H4 (cell line): Measurements from ENCODE around the gene FAM170B. TPM values are rescaled to one million over a fixed set of nuclear protein-coding genes. Genes with fewer than 3 reads are reported as not detected.

Source experiments
- DNase-seq: peaks from one replicate; pipeline ENCODE4 v3.0.0-alpha.2; 2015; ENCODE audit warnings: low spot score
- total RNA-seq: library from RNA; depleted of rRNA; stranded (reverse); fragments of >200 nt; shearing (Covaris generic); gene quantifications from 2 replicates; pipeline ENCODE4 v1.2.3, GENCODE V29; 2014

FAM170B gene
- total RNA-seq, 1 experiment from 2014 or later: not detected

DNA sequence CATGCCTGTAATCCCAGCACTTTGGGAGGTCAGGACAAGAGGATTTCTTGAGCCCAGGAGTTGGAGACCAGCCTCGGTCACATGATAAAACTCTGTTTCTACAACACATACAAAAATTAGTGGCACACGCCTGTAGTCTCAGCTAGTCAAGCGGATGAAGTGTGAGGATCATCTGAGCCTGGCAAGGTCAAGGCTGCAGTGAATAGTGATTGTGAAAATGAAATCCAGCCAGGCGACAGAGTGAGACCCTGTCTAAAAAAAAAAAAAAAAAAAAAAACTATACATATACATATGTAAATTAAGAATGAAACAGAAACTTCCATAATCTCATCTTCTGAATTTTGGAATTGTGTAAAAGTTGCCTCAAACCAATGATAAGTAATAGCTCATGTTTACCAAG, 18.2 kb upstream of the FAM170B start:
- no peak for DNase-seq

DNA sequence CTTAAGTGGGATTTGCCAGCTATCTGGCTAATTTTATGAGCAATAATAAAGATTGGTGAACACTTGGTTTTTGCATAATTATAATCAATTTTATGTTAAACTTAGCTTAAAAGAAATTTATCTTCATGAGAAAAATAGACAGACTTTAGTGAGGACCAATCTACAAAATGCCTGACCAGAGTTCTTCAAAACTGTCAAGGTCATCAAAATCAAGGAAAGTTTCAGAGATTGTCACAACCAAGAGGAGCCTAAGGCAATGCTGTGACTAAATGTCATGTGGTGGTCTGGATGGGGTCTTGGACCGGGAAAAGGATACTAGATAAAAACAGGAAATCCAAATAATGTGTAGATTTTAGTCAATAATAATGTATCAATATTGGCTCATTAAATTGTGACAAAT, 17.7 kb upstream of the FAM170B start:
- DNase-seq: no peak

DNA sequence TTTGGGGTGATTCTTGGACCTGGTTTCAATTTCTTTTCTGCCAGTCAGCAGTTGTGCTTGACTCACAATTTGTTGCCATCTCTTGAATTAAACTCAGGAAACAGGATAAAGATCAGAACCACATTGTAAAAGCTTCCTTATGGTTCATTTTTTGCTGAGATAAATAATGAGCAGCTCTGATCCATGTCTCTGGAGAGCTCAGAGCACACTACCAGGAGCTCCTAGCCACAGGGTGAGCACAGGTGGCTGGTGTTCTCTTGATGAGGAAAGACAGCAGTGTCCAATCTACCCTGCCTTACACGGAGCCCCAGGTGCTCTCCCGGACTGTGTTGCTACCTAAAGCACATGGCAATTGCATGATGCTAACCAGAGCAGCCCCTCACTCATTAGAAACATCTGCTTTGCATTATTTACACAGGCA, 17.2 kb upstream of the FAM170B start:
- DNase-seq: no peak

DNA sequence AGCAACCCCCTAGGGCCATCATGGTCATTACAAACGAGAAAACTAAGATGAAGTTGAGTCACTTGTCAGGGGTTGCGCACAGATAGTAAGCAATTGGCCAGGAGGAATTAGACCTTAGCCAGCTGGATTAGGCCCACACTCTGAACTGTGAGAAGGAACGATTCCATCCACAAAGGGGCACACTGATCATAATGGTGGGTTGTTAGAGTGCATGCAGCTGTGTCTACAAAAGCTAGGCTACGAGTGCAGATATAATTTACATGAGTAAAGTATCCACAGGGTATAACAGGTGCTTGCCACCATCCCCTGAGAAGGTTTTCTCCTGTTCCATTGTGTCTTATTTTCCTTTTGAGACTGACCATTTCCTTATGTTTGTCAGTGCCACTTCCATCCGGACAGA, 16.6 kb upstream of the FAM170B start:
- no peak for DNase-seq

DNA sequence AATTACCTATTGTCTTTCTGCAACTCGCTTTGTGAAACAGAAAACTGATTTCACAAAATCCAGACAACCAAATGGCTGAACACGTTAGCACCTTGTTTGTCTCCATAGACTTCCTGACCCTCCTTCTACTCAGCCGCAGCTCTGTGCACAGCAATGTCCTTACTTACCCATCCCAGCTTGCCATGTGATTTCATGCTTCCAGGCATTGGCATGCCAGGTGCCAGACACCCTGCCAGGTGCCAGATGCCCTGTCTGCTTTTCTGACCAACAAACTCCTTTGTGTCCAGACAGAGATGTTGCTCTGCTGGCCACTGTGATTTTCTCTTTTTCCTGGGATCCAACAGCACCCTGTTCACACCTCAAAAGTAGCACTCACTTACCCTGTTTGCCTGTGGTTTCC, 16.1 kb upstream of the FAM170B start:
- no peak for DNase-seq

DNA sequence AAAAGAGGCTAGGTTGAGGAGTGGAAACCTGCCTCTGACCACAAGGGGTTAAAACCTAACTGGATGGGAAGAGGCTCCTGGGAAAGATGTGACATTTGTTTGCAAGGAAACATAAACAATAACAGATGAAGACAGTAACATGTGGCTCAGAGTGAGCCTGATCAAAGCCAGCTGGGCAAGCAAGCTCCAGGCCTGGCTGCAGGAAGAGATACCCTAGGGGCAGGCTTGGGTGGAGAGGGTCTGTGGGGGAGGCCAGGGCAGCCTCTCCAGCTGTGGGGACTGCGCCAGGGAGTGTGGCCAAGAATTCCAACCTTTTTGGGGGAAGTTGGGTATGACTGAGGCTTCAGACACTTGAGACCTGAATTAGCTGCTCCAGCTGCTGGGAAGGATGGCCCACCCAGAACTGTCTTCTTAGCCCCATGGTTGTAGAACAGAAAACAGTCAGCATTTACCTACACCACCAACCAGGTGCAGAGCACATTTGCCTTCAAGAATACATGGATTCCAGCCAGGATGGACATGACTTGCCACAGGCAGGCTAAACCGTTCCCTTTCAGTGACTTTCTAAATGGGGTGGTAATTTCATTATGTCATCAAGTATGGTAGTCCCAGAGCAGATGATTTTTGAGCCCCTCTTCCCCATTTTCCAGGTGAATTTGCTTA, 10.4 kb upstream of the FAM170B start:
- DNase-seq: no peak

DNA sequence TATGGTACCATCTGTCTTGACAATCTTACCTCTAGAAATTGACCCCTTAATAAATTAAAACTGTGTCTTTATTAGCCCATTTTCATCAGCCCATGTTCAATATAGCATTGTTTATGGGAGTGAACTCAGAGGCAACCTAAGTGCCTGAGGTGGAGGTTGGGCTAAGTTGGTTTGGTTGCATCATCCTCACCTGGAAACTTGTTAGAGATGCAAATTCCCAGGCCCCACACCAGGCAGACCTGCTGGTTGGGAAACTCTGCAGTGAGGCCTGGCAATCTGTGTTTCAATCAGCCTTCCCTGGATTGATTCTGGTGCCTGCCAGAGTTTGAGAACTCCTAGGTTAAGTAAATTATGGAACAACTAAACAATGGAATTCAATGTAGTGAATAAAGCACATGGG, 9.4 kb upstream of the FAM170B start:
- no peak for DNase-seq

DNA sequence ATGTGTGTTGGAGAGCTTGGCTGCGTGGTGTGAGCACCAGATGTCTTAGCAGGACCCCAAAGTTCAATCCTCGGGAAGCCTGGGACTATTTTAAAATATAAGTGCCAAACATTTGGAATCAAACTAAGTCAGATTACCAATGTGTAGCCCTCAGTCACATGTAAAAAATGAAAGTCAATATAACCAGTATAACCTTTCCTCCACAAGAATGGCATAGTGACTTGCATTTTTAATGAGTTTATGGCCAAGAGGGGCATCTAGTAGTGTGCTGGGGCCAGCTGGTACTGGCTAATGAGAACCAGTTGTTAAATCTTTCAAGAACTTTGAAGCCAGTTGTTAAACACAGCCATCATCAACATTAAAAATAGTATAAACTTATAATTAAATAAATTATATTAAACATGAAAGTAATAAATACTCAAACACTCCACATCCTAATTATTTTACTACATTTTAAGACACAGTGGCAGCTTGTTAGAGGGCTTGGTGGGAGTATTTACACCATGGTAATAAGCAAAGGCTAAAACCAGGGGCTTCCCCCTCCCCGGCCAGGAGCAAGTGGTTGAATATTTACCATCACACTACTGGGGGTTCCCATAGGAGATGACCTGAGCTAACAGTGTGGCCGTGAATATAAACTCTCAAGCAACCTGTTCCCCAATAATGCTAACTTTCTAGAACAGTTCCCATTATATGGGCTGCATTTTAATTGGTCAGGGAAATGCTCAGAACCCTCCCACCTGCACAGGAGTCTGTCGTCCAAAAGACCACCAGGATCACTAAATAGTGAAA, 7.9 kb upstream of the FAM170B start:
- DNase-seq: no peak

DNA sequence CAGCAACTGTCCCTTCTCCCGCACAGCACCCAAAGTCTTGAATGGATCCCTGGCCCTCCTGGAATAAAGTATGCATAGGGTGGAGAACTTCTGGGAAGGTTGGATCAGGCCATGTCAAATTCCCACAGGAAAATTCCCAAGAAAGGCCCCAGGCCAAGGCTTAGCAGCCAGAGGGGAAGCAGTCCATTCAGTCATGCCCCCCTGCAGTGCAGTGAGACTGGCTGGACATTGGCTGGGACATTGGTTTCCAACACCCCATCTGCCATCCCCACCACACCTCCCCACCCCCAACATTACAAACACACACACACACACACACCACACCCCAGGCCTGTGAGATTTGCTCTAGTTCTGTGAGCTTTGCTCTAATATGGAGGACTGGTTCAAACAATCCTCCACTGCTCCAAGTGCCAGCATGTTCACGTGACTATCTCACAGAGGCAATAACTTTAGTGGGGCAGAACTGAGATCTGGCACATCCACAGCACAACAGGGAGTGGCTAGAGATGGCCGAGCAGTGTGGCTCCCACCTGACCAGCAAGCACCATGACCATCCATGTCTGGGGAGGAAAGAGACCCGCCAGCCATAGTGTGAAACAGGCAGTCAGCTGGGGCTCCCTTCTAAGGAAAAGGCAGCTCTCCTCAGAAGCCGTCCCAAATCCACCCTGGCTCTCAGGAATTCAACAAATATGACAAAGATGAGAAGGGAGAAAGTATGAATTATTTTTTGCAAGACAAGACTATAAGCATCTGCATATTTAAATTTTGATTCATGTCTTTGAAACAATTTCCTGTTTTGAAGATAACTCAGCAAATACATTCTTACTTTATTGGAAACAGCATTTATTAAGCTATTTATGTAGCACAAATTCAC, 6.7 kb upstream of the FAM170B start:
- DNase-seq: no peak

DNA sequence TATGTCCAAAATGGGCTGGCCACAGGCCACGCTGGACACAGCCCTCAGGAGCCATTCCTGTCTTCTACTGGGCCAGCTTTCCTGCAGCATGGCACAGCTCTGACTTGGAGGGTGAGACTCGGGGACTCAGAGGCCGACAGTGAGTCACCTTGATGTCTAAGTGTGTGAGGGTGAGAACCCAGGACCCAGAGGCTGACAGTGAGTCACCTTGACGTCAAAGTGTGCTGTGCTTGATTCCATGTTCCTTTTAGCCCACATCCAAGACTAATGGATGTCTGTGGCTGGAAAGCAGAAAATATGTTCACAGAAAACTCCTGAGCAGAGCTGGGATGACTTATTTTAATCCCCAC, 6.0 kb upstream of the FAM170B start:
- DNase-seq: peak; percentile 77

DNA sequence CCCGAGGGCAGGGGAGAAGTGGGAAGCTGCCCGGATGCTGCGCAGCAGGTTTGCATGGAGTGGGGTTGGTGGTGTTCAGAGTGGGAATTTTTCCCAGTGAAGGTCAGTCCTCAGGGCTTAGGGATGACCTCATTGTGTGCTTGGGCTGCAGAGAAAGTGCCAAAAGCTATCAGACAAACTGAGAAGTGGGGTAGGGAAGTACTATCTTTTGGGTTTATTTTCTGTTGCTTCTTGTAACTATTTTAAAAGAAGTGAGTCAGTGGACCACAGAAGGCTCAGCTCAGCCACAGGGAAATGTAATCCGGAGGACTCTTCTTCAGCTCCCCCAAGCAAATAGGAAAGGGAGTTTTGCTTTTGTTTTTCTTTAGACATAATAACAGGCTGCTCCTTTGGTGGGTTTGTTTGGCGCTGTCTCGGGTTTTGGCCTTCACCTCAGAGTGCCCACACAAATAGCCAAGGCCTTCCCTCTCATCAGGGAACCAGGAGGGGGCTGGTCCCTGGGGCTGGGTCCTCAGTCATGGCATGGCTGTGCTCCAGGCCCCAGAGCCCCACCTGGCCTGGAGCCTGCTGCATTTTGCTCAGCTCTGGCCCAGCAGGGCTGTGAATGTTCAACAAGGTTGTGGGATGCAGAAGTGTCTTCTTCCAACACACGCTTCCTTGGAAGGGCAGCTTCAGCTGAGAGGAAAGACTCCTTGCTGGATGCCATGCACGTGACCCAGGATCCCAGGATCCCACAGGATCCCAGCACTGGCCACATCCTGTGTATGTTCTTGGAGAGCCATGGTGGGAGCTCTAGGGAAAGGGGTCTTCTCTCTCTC, 5.4 kb upstream of the FAM170B start:
- DNase-seq: peak; percentile 16

DNA sequence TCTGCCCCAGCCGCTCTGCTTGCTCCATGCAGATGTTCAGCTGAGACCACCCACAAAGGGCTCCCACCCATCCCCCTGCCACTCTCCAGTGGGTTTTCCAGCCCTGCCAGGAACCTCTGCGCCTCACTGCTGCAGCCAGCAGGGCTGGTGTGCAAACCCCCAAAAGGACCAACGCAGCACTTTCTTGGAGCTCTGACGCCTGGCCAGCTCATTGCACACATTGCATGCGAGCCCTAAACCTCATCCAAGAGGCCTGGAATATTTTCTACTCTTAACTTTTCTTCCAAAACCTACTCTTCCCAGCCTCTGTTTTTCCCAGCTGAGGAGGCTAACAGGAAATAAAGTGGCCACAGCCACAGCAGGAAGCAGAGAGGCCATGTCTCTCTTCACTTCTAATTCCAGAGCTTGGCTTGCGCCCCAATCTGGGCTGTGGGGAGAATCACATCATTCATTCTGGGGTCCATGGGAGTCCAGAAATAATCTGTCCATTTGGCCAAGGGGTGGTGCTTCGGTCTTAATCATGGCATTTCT, 4.6 kb upstream of the FAM170B start:
- DNase-seq: peak; percentile 14

DNA sequence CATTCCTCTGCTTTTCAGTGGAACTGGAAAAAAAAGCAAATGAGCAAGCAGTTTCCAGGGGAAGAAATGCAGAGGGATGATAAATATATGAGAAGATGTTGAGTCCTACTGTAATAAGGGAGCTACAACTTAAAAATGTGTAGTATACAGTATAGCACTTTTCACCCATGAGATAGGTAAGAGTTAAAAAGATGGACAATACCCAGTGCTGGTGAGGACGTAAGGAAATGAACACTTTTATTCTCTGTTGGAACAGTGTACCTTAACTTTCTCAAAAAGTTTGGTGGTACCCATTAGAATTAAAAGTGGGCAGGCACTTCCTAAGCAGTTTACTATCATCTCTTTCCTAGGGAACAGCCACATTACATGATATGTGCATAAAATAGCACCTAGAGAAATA, 2.7 kb upstream of the FAM170B start:
- no peak for DNase-seq

DNA sequence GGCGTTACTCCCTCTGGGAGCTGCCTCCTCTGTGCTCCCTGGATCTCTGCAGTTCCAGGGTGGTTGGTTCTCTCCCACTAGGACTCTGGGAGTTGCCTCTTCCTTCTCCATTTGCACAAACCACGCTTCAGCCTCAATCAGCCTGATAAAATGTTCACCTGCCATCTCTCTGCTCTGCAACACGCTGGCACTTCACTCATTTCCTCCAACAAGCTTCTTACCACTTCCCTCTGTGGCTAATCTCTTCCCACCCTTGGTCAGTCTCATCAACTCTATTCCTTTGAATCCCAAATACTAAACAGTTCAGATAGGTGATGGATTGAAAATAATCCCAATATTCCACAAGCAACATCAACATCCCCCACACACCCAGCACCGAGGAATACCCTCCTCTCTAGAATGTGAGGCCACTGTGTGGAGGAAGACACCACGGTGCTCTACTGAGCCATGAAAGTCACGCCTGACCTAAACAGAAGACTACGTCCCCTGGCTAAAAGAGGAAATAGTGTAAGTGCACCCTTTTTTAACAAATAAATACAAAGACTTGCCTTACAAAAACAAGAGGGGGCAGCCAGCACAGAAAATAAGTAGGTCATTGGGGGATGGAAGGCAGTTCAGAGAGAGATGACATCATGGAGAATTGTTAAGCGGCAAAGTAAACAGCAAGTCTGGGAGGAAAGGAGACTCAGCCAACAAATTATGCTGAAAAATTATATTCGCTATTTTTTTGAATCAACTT, 1.9 kb upstream of the FAM170B start:
- no peak for DNase-seq

DNA sequence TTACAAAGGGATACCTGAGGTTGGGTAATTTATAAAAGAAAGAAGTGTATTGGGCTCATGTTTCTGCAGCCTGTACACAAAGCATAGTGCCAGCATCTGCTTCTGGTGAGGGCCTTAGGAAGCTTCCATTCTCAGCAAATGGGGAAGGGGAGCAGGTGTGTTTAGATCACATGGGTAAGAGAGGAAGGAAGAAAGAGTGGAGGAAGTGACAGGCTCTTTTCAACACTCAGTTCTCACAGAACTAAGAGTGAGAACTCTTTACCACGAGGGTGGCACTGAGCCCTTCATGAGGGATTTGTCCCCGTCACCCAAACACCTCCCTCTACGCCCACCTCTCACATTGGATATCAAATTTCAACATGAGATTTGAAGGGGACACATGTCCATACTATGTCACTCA, 506 bp upstream of the FAM170B start:
- DNase-seq: no peak

DNA sequence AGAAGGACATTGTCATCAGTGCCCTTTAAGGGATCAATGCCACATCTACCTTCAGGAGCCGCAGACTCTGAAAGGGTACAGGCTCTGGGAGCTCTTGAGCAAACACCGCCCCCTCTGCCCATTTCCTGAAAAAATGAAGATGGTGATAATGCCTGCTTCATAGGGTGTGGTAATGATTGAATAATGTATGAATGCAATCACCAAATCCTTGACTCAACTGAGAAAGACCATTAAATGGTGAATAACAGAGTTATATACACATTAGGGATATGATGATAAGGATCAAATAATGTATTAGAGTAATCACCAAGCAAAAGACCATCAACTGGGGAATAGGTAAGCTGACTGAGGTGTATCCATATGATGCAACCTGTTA, 1.5 kb downstream of the FAM170B start:
- DNase-seq: no peak

DNA sequence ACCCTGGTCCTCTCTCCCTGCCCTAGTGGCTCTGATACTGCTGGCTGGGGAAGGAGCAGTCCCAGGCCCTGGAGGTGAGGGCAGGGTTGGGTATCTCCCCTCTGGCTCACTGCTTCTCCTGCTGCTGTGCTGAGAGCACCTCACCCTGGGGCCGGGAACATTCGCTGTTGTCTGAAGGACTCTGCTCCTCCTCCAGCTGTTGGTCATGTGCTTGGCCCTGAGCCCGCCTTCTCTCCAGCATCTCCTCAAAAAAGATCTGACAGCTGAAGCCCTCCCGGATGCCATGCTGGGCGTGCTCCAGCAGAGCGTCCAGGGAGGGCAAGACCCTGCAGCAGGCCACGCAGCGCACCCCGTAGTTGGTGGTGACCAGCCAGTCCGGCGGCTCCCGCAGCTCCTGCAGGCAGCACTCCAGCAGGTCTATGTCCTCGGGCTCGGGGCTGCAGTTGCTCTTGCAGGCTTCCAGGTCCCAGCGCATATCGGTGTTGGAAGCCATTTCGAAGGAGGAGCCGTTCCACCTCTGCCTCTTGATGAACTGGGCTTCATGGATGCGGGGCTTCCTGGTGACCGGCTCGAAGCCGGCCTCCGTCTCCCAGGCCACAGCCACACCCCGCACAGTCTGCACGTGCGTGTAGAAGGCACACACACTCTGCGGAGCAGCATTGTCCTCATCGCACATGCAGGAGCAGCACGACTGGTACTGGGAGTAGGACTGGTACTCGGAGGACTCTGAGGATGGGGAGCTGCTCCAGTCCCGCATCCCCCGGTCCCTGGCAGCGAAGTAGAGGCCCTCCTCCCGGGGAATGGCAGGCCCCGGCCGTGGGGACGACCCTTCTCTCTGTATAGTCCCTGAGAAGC, 2.1 kb downstream of the FAM170B start:
- no peak for DNase-seq

DNA sequence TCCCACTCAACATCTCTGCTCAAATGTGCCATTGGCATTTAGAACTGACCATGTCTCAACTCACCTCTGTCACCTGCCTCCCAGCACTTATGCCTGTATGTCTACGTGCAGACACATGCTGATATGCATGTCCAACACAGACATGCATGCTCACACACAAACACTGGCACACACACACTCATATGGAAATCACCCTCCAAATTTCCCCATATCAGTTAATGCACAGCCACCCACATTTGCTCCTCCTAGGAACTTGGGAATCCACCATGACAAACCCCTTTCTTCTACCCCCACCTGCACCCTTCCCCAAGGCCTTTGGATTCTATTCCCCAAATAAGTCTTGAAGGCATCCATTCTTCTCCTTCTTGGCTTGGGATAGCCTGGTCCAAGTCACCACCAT, 4.4 kb downstream of the FAM170B start:
- DNase-seq: no peak

DNA sequence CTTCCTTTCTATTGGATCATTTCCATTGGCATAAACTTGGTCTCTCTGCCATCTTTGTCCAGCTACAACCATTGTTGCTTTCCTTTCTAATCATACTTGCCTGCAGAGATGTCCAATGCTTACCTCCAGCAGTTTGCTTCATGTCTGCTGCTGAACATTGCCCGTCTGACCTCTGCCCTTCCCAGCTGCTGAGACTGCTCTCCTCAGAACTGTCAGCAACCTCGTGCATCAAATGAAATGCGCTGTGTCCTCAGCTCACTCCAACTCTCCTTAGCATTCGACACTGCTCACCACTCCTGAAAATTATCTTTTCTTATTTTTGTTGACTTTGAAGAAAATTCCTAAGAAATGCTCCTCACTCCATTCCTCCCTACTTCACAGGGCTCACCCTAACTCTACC, 5.0 kb downstream of the FAM170B start:
- no peak for DNase-seq
